GM12872 (cell line): ENCODE data around the gene POLR1G.

Experiments used
- TF ChIP-seq, protein P1 (sequence below): IDR thresholded peaks from 3 replicates; pipeline ENCODE4 v1.5.1; 2011; ENCODE audit warnings: low read depth, mild to moderate bottlenecking, low read length, moderate library complexity; ENCODE audit not compliant: insufficient read depth

POLR1G gene, protein sequence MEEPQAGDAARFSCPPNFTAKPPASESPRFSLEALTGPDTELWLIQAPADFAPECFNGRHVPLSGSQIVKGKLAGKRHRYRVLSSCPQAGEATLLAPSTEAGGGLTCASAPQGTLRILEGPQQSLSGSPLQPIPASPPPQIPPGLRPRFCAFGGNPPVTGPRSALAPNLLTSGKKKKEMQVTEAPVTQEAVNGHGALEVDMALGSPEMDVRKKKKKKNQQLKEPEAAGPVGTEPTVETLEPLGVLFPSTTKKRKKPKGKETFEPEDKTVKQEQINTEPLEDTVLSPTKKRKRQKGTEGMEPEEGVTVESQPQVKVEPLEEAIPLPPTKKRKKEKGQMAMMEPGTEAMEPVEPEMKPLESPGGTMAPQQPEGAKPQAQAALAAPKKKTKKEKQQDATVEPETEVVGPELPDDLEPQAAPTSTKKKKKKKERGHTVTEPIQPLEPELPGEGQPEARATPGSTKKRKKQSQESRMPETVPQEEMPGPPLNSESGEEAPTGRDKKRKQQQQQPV

DNA sequence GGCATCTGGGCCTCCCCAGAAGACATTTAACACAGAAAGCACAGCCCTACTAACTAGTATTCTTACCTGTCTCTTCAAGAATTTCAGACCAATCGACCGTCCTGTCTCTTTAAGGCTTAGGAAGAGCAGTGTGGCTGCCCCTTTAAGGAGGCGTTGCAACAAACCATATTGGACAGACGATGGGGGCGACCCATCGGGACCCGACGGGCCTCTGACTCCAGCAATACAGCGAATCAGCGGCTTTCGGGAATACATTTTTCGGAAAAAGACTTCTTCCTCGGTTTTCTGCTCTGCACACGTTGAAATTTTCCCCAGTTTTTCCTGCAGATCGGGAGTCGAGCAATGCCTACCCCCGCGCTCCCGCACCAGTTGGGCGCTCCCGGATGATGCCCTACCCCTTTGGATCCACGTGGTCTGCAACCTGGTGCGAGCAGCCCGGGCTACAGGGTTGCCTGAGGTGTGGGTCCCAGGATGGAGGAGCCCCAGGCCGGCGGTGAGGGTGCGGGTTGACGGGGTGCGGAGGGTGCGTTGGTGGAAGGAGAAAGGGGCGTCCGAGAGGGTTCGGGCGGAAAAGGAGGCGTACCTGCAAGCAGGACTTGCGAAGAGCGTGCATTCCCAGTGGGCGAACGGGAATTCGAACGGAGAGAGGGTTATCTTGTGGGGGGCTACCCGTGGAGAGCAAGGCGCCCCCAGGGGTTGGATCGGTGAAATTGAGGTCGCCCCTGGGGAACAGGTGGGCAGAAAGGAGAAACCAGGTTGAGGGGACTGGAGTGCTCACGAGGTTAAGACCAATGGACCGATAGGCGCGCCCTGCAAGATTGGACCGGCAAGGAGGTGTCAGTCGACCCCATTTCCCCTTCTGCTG lies at the start of gene POLR1G:
TSS of gene POLR1G (plus strand) at position 419 of the 865 bp plus-strand sequence. CDS start at position 472, 53 bp downstream.
- TF ChIP-seq, protein P1, sequence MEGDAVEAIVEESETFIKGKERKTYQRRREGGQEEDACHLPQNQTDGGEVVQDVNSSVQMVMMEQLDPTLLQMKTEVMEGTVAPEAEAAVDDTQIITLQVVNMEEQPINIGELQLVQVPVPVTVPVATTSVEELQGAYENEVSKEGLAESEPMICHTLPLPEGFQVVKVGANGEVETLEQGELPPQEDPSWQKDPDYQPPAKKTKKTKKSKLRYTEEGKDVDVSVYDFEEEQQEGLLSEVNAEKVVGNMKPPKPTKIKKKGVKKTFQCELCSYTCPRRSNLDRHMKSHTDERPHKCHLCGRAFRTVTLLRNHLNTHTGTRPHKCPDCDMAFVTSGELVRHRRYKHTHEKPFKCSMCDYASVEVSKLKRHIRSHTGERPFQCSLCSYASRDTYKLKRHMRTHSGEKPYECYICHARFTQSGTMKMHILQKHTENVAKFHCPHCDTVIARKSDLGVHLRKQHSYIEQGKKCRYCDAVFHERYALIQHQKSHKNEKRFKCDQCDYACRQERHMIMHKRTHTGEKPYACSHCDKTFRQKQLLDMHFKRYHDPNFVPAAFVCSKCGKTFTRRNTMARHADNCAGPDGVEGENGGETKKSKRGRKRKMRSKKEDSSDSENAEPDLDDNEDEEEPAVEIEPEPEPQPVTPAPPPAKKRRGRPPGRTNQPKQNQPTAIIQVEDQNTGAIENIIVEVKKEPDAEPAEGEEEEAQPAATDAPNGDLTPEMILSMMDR = no peak

DNA sequence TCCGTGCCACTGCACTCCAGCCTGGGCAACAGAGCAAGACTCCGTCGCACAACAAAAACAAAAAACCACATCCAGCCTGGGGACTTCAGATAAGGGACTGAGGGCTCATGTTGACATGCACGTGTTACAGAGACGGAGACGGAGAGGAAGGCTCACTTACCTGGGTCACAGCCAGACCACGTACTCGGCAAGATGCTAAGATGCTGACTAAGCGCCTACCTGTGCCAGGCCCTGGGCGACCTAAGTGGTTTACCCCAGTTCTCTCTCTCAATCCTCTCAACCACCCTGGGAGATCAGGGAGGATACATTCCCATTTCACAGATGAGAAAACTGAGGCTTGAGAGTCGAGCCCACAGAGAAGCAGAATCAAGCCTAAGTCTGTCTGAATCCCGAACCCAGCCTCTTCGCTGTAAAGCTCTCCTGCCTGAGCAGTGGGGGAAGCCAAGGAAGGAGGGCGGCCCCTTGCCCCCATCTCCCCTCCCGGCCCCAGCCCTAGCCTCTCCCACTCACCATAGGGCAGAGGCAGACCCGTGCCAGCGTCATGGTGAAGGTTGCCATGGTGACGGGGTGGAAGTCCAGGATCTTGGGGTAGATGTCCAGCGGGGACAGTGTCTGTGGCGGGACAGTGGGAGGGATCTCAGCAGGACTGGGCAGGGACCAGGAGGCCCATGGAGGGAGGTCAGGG lies 49.5 kb upstream of the POLR1G start:
- TF ChIP-seq, protein P1 = no peak

DNA sequence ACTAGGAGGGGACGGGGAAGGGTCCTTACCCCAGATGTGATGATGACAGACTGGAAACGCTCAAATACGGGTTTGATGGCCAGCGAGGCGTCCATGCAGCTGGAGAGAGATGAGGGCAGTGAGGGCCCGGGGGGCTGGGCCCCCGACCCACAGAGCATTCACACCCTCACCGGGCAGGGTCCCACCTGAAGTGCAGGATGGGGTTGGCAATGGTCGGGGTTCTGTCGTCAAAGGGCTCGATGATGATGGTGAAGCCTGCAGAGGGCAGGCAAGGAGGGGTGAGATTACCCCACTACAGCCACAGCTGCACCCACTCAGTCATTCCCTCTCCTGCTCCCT lies 49.0 kb upstream of the POLR1G start:
- TF ChIP-seq, protein P1 = no peak

DNA sequence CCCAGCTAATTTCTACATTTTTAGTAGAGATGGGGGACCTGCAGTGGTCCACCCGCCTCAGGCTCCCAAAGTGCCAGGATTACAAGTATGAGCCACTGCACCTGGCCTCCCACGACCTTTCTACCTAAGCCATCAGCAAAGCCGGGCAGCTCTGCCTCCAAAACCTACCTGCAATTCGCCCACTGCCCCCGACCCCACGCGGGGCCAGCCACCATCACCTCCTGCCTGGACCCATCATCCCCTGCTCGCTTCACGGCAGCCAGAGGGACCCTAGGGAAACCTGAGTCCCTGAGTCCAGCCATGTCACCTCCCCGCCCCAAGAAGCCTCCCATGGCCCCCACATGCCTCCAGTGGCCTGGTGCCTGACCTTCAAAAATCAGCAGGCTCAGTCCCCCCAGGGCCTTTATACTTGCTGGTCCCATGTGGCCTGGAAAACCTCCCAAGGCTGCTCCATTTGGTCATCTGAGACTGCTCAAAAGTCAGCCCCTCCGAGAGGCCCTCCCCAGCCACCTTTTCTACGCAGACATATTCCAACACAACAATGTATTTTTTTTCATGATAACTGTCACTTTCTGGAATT lies 48.1 kb upstream of the POLR1G start:
- TF ChIP-seq, protein P1 = no peak

DNA sequence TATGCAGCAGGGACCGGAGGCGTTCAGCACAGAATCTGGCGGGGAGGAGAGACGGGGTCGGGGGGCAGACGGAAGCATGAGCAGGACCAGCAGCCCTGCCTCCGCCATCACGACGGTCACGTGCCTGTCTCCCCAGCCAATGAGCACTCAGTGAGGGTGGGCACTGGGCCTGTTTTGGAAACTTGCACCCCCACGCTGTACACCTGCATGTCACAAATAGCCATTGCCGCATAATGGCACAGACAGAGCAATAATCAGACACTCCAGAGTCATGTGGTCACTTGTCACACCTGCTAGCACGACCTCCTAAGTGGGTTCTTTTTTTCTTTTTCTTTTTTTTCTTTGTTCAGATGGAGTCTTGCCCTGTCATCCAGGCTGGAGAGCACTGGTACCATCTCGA lies 44.8 kb upstream of the POLR1G start:
- TF ChIP-seq, protein P1 = no peak

DNA sequence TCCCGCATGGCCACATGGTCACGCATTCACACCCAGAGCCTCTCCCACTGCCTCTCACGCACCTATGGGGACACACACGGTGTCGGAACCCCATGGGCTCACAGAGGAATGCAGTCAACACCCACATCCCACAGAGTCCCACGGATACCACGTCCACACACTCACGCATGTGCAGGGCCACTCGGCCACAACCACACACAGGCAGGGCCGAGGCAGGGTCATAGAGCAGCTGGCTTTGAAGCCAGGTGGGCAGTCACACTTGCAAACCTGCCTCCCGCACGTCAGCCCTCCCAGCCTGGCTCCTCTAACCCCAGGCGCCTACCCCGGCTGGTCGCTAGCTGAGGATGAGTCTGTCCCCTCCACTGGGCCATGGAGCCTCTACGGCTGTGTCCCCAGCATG lies 44.2 kb upstream of the POLR1G start:
- TF ChIP-seq, protein P1 = no peak

DNA sequence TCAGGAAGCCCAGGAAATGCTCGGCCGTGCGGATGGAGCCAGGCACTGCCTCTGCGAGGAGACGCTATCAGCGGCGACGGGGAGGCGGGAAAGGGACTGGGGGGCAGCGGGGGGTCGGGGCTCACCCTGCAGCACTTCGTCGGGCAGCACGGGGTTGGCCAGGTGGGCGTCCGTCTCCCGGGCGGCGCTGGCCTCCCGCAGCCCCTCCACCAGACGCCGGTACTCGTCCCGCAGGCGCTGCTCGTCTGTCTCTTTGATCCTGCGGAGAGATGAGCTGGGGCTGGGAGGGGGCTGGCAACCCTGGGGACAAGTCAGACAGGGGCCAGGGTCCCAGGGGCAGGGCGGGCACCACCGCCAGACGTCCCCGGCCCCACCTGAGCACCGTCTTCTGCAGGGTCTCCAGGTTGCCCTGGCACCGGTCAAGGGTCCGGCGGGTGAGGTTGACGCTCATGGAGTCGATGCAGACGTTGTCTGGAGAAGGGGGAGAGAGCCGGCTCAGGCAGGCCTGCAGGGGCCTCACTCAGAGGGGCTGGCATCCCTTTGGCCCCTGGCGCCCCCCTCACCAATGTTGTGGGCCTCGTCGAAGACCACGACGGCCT lies 42.5 kb upstream of the POLR1G start:
- TF ChIP-seq, protein P1 = no peak
